GM12874 (cell line): ENCODE data around the gene PISD.

Source experiments
- TF ChIP-seq, protein P1 (sequence below): IDR thresholded peaks from 2 replicates; pipeline ENCODE4 v1.5.1; 2011; ENCODE audit warnings: low read depth, mild to moderate bottlenecking, control low read depth, low read length, moderate library complexity; ENCODE audit not compliant: insufficient read depth

Gene PISD

DNA sequence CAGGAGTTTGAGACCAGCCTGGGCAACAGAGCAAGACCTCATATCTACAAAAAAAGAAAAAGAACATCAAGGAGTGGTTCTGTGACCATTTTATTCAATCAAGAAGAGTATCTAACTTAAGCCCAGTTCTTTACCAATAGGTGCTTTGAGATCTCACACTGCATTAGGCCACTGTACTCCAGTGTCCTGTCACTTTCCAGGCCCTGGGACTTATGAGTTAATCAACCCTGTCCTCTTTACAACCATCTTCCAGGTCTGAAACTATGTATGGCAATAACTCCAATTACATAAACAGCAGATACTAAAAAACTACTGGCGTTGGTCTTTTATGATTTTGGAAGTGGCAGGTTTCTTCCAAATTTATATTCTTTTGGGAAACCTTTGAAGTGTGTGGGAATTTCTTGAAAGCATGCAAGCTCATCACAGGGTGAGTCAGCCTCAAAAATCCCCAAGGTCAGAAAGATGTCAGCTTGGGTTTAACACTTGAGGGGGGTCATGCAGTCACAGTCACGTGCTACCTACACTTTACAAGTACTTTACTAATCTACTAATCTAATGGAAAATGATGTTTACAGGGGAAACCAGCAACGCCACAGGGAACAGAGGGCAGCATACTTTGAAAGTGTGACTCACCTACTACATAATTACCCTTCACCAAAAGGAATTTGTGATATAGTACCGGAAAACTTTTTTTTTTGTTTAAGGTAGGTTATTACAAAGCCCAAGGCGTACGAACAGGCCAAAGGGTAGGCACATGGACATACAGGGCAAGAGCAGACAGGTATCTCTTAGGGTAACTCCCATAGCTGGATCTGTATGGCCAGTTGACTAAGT, 15.6 kb downstream of the PISD start:
- TF ChIP-seq, protein P1, sequence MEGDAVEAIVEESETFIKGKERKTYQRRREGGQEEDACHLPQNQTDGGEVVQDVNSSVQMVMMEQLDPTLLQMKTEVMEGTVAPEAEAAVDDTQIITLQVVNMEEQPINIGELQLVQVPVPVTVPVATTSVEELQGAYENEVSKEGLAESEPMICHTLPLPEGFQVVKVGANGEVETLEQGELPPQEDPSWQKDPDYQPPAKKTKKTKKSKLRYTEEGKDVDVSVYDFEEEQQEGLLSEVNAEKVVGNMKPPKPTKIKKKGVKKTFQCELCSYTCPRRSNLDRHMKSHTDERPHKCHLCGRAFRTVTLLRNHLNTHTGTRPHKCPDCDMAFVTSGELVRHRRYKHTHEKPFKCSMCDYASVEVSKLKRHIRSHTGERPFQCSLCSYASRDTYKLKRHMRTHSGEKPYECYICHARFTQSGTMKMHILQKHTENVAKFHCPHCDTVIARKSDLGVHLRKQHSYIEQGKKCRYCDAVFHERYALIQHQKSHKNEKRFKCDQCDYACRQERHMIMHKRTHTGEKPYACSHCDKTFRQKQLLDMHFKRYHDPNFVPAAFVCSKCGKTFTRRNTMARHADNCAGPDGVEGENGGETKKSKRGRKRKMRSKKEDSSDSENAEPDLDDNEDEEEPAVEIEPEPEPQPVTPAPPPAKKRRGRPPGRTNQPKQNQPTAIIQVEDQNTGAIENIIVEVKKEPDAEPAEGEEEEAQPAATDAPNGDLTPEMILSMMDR: no peak

DNA sequence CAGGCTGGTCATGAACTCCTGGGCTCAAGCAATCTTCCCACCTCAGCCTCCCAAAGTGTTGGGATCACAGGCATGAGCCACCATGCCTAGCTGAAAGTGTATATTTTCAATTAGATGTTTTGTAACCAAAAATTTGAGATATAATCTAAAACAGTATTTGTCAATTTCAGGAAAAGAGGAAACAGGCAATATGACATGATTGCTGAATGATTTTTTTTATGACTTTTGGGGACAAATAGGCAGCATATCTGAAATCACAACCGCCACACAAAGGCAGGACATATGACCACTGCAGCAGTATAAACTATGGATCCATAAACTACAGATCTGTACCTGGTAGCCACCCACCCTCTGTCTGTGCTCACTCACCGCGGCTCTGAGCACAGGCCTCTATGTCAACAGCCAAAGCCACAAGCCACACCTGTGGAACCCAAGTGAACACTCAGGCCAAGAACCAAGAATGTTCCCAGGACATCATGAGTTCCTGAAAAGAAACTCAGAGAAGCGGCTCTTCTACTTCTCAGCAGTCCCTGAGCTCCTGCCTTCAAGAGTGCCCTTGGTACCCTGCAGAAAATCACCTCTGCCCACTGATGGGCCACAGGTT, 22.5 kb downstream of the PISD start:
- TF ChIP-seq, protein P1: no peak

DNA sequence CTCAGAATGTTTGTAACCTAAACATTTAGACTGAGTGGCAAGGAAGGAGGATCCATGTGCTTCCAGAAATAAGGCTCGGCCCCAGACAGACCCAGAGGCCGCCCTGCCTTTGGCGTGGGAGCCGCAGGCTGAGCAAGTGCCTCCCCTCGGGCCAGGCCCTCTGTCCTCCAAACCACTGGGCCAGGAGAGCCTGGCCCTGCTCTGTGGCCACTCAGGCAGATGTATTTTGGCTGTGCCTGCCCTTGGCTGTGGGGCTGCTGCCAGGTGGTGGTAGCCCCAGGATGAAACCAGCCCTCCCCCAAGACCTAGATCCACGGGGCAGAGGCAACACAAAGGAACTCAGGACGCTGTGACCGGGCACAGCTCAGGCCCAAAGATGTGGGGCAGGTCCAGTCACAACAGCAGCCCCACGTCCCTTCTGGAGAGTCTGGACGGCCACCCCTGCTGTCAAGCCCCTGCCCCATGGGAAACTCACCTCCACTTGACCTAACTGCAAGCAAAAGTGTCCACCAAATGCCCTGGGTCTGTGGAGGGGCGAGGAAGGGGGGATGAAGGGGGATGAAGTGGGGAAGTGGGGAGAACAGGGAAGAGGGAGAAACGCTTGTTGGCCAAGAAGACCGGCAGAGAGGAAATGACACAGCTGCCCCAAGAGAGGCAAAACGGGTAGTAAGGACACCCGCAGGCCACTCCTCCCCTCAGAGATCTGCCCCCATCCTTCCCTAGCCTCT, 24.0 kb downstream of the PISD start:
- TF ChIP-seq, protein P1: no peak

DNA sequence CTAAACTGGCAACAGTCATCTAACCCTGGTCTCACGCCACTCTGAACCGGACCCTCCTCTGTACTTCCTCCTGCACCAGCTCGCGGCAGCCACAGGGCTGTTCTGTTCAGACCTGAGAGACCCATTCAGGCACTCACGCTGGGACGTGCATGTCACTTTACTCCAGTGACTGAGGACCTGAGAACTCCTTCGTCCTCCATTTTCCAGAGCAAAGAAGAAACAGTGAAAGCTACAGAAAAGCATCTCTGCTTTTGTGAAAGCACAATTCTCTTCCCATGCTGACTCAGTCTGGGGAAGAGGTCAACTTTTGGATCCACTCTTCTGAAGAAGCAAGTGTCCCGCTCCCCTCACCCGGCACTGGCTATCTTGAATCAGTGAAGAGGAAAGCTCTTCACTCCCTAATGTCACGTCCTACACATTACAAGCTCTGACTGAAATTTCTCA, 24.5 kb downstream of the PISD start:
- TF ChIP-seq, protein P1: peak; percentile 40; the same call in 1 of the 2 replicates

DNA sequence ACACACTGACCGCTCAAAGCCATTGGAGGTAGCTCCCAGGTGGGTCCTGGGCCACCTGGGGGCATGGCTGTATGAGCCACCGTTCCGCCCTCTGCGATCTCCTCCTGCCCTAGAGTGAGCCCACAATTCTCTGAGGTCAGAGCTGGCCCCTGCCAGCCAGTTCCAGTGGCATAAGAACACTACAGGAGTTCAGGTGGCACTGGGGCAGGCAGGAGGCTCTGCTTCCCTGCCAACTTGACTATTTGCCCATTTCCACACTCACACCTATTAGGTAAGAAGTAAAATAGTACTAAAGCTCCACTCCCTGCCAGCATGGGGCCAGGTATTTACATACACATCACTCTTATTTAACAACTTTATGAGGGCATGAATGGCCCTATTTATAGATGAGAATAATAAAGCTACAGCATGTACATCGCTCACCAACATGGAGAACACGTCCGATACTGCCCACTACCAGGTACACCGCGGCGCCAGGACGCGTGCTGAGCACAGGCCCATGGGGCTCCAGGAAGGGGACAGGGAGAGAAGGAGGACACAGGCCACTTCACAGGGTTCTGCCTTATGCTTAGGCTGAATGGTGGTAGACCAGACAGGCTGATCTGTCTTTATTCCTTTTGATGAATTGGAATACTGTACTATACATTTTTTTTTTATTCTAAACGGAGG, 26.2 kb downstream of the PISD start:
- TF ChIP-seq, protein P1: no peak

DNA sequence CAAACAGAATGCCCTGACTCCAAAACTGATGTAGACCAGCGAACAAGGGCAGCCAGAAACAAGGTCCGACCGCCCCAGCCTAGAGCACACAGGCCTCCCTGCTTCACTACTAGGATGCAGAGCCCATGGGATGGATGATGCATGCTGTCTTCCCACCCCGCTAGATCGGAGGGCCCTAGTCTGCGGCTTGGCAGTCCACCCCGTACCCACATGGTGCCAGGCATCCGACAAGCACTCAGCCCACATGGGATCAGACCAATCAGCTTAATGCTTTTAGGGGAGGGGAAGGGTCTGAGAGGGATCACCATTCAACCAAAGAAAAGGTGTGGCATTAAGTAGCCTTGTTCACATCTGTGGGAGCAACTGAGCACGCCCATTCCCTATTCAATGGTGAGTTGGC, 30.6 kb downstream of the PISD start:
- TF ChIP-seq, protein P1: no peak
